Measurements from ENCODE around the gene CFAP43.
A peak's percentile ranks its signal among the peaks of the same experiment; 100 is the strongest.

CFAP43 gene

GRCh38 chr10:104235801-104236200 is 3.6 kb upstream of the CFAP43 start:
- no peak for TF ChIP-seq JUND (IDR thresholded peaks at IDR 0.05; ENCODE audit: low read depth)
- DNase-seq (ENCODE audit: low read depth in 1 of 2, low spot score in 1 of 2) = no peak
- in situ Hi-C loops (cut with HindIII; ENCODE audit: low pct_unique_long_range_greater_than_20kb, low sequenced_read_pairs) = no loop called here

GRCh38 chr10:104234934-104235333 is 2.8 kb upstream of the CFAP43 start:
- in situ Hi-C loops (cut with HindIII; ENCODE audit: low pct_unique_long_range_greater_than_20kb, low sequenced_read_pairs) = no loop called here
- DNase-seq (ENCODE audit: low read depth in 1 of 2, low spot score in 1 of 2) = no peak
- no peak for TF ChIP-seq JUND (IDR thresholded peaks at IDR 0.05; ENCODE audit: low read depth)

GRCh38 chr10:104233817-104234216 is 1.7 kb upstream of the CFAP43 start:
- no peak for TF ChIP-seq JUND (IDR thresholded peaks at IDR 0.05; ENCODE audit: low read depth)
- DNase-seq (ENCODE audit: low read depth in 1 of 2, low spot score in 1 of 2) = no peak
- in situ Hi-C loops (cut with HindIII; ENCODE audit: low pct_unique_long_range_greater_than_20kb, low sequenced_read_pairs) = no loop called here

GRCh38 chr10:104232613-104233102 is 494 bp upstream of the CFAP43 start:
- no peak for DNase-seq (ENCODE audit: low read depth in 1 of 2, low spot score in 1 of 2)
- no peak for TF ChIP-seq JUND (IDR thresholded peaks at IDR 0.05; ENCODE audit: low read depth)
- in situ Hi-C loops (cut with HindIII; ENCODE audit: low pct_unique_long_range_greater_than_20kb, low sequenced_read_pairs) = no loop called here

DNA sequence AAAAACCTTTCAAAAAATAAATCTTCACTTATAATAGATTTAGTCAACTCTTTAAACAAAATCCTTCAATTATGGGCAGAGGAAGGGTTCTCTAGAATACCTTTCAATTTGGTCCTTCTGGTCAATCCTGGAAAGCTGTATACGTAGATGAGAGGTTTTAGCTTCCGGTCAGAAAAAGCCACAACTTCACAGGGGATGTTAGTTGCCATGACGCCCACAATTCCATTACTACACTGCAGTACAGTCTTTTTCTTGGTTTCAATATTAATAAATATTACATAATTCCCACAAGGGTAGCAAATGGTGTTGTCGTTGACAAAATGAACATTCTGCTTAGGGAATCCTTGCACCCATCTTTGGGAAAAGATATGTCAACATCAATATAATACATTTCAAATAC is 1.7 kb downstream of the CFAP43 start:
- in situ Hi-C loops (cut with HindIII; ENCODE audit: low pct_unique_long_range_greater_than_20kb, low sequenced_read_pairs) = no loop called here
- DNase-seq (ENCODE audit: low read depth in 1 of 2, low spot score in 1 of 2) = no peak
- TF ChIP-seq JUND (IDR thresholded peaks at IDR 0.05; ENCODE audit: low read depth) = no peak

DNA sequence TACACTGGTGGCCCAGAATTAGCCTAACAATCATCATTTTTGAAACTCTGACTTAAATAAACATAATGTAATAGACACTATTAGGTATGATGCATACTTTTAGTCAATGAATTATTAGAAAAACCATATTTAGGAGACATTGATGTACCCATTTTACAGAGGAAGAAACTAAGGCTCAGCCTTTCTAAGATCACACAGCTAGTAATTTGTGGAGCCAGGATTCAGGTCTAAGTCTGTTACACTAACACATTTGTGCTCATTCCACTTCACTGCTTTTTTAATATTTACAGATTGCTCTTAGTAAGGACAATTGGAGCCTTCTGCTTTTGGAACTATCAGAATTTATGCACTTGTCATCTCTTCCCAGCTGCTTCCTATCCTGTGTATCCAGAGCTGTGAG is 8.9 kb downstream of the CFAP43 start:
- DNase-seq (ENCODE audit: low read depth in 1 of 2, low spot score in 1 of 2) = no peak
- in situ Hi-C loops (cut with HindIII; ENCODE audit: low pct_unique_long_range_greater_than_20kb, low sequenced_read_pairs) = no loop called here
- TF ChIP-seq JUND (IDR thresholded peaks at IDR 0.05; ENCODE audit: low read depth) = no peak

DNA sequence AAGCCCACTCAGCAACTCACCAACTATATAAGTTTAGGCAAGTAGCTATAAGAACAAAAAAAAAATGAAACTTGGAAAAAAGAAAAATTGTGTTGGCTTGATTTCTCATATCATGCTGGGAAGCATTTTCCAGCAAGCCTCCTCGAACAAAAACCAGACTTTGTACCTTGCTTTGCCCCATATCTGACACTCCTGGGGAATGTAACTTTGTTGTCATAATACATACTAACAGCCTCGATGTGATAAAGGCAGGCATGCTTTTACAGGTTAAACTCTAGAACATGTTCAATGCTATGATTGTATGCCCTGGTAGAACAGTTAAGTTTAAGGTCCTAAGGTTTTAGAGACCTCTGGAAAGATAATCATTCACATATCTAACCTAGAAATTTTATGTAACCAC is 11.6 kb downstream of the CFAP43 start:
- in situ Hi-C loops (cut with HindIII; ENCODE audit: low pct_unique_long_range_greater_than_20kb, low sequenced_read_pairs) = no loop called here

DNA sequence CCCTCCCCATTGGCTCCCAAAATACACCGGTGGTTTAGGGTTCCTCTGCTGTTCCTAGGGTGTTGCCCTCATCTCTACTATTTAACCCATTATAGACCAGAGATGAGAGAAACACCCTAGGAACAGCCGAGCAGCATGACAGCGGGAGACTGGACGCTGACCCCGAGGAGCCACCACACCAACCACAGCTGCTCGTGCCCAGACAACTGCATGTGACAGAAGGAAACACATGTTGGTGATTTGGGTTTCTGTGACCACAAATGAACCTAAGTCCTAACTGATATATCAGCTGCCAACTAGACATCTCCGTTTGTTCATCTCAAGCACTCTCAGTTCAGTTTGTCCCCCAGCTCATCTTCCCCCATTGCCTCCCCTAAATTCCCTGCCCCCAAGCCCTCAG is 13.4 kb downstream of the CFAP43 start:
- in situ Hi-C loops (cut with HindIII; ENCODE audit: low pct_unique_long_range_greater_than_20kb, low sequenced_read_pairs) = no loop called here
- no peak for DNase-seq (ENCODE audit: low read depth in 1 of 2, low spot score in 1 of 2)
- TF ChIP-seq JUND (IDR thresholded peaks at IDR 0.05; ENCODE audit: low read depth) = no peak

More for the DNA sequence above, 11.6 kb downstream of the CFAP43 start:
- TF ChIP-seq JUND (IDR thresholded peaks at IDR 0.05; ENCODE audit: low read depth) = no peak
- DNase-seq (ENCODE audit: low read depth in 1 of 2, low spot score in 1 of 2) = no peak

DNA sequence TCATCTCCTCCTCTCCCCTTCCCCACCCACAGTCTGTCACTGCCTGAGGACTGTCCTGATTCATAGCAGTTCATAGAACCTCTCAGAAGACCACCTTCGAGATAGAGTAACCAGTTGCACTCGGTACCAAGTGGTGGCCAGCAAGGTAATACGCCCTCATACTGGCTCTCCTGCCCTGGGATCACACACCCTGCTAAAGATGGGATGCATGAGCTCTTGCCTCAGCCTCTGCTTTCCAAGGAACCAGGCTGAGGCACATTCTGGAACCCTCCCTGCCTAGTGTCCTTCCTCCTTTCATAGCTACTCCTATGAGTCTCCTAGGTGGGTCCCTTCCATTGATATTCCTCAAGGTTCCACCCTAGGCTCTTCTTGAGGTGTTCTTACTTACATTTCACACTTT is 15.5 kb downstream of the CFAP43 start:
- in situ Hi-C loops (cut with HindIII; ENCODE audit: low pct_unique_long_range_greater_than_20kb, low sequenced_read_pairs) = no loop called here
- no peak for DNase-seq (ENCODE audit: low read depth in 1 of 2, low spot score in 1 of 2)
- no peak for TF ChIP-seq JUND (IDR thresholded peaks at IDR 0.05; ENCODE audit: low read depth)

GRCh38 chr10:104209575-104210198 is 22.5 kb downstream of the CFAP43 start:
- TF ChIP-seq JUND (IDR thresholded peaks at IDR 0.05; ENCODE audit: low read depth) = no peak
- peak in 1 of 2 experiments; percentile 56 for DNase-seq (ENCODE audit: low read depth in 1 of 2, low spot score in 1 of 2)
- in situ Hi-C loops (cut with HindIII; ENCODE audit: low pct_unique_long_range_greater_than_20kb, low sequenced_read_pairs) = no loop called here

DNA sequence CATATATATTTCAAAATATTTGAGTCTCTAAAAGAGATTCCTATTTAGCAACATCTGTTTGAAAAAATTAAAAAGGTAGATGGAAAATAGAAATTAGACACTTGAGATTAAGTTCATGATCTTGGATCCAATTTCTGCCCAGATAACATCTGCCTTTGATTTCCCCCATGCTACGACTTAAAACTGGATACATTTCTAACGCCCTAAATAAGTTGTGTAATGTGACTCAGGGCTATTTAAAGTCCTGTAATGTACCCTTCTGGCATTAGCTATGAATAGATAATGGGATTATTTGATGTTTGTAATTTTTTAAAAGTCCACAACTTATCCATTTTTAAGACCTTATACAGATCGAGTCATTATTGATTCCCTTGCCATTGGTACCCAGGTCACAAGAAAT is 23.4 kb downstream of the CFAP43 start:
- no peak for DNase-seq (ENCODE audit: low read depth in 1 of 2, low spot score in 1 of 2)
- in situ Hi-C loops (cut with HindIII; ENCODE audit: low pct_unique_long_range_greater_than_20kb, low sequenced_read_pairs) = no loop called here
- no peak for TF ChIP-seq JUND (IDR thresholded peaks at IDR 0.05; ENCODE audit: low read depth)

DNA sequence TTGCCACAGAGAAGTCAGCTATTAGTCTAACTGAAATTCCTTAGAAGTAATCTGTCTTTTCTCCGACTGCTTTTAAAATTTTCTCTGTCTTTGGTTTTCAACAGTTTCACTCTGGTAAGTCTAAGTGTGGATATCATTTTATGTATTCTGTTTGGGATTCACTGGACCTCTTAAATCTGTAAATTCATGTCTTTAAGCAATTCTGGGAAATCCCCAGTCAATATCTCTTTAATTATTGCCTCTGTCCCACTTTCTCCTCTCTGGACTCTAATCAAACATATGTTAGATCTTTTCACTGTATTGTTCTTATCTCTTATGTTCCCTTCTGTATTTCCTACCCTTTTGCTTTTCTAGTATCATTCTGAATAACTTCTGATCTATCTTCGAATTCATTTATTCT is 29.9 kb downstream of the CFAP43 start:
- no peak for DNase-seq (ENCODE audit: low read depth in 1 of 2, low spot score in 1 of 2)
- no peak for TF ChIP-seq JUND (IDR thresholded peaks at IDR 0.05; ENCODE audit: low read depth)
- in situ Hi-C loops (cut with HindIII; ENCODE audit: low pct_unique_long_range_greater_than_20kb, low sequenced_read_pairs) = no loop called here

DNA sequence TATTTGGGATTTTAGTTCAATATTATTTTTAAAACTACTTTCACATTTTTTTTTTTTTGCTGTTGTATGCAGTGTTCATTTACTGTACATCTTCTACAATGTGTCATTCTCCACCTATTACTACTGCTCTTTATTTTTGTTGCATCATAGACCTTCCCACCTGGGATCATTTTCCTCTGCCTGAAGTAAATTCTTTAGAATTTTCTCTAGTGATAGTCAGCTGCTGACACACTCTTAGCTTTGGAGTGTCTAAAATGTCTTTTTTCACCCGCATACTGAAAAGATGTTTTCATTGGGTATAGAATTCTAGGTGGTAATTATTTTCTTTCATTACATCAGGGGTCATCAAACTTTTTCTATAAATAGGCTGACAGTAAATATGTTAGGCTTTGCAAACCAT is 30.5 kb downstream of the CFAP43 start:
- TF ChIP-seq JUND (IDR thresholded peaks at IDR 0.05; ENCODE audit: low read depth) = no peak
- DNase-seq (ENCODE audit: low read depth in 1 of 2, low spot score in 1 of 2) = no peak
- in situ Hi-C loops (cut with HindIII; ENCODE audit: low pct_unique_long_range_greater_than_20kb, low sequenced_read_pairs) = no loop called here

- in situ Hi-C loops (cut with HindIII; ENCODE audit: low pct_unique_long_range_greater_than_20kb, low sequenced_read_pairs) = no loop called here
- DNase-seq (ENCODE audit: low read depth in 1 of 2, low spot score in 1 of 2) = no peak
- no peak for TF ChIP-seq JUND (IDR thresholded peaks at IDR 0.05; ENCODE audit: low read depth)
These were observed 32.6 kb downstream of the CFAP43 start for GRCh38 chr10:104199567-104199966.
